Smooth muscle cell (in vitro differentiated cells): ENCODE results near the gene PIAS4. TPM values are rescaled to one million over a fixed set of nuclear protein-coding genes. Genes with fewer than 3 reads are reported as not detected.

ENCODE experiments used
- DNase-seq: peaks from one replicate; lab custom pipeline; 2025; ENCODE audit not compliant: unreplicated experiment; lab: John Stamatoyannopoulos, UW
- H2AFZ ChIP-seq: fragments of 200-600 bp; sonication (generic); 2 replicates; pipeline ENCODE4 v1.6.0; 2016; ENCODE audit warnings: antibody characterized with exemption, low read depth, mild to moderate bottlenecking
- H3F3A ChIP-seq: fragments of 200-600 bp; sonication (generic); 2 replicates; pipeline ENCODE4 v1.6.0; 2017; ENCODE audit warnings: antibody characterized with exemption, low read depth
- H3K27ac ChIP-seq: fragments of 200-600 bp; sonication (generic); 2 replicates; pipeline ENCODE4 v1.5.1; 2016; ENCODE audit warnings: low read depth, mild to moderate bottlenecking
- H3K27me3 ChIP-seq: fragments of 200-600 bp; sonication (generic); 2 replicates; pipeline ENCODE4 v1.6.1; 2016; ENCODE audit warnings: low read depth, mild to moderate bottlenecking
- H3K36me3 ChIP-seq: fragments of 200-600 bp; sonication (generic); 2 replicates; pipeline ENCODE4 v1.5.1; 2016; ENCODE audit warnings: low read depth
- H3K4me1 ChIP-seq: fragments of 200-600 bp; sonication (generic); 2 replicates; pipeline ENCODE4 v1.5.1; 2016; ENCODE audit warnings: low read depth
- H3K4me2 ChIP-seq: fragments of 200-600 bp; sonication (generic); 2 replicates; pipeline ENCODE4 v1.6.0; 2016; ENCODE audit warnings: mild to moderate bottlenecking
- H3K4me3 ChIP-seq: fragments of 200-600 bp; sonication (generic); 2 replicates; pipeline ENCODE4 v1.5.1; 2016; ENCODE audit warnings: mild to moderate bottlenecking
- H3K79me2 ChIP-seq: fragments of 200-600 bp; sonication (generic); 2 replicates; pipeline ENCODE4 v1.6.0; 2016; ENCODE audit warnings: low read depth, mild to moderate bottlenecking
- H3K9ac ChIP-seq: fragments of 200-600 bp; sonication (generic); 2 replicates; pipeline ENCODE4 v1.6.0; 2016; ENCODE audit warnings: low read depth
- H3K9me3 ChIP-seq: fragments of 200-600 bp; sonication (generic); replicated peaks from 2 replicates; pipeline ENCODE4 v1.5.1; 2016; ENCODE audit warnings: low read depth
- H4K20me1 ChIP-seq: fragments of 200-600 bp; sonication (generic); 2 replicates; pipeline ENCODE4 v1.6.0; 2016; ENCODE audit warnings: low read depth
- CTCF ChIP-seq: fragments of 200-600 bp; sonication (generic); IDR thresholded peaks from 2 replicates; pipeline ENCODE4 v1.5.1; 2017; ENCODE audit warnings: borderline replicate concordance, mild to moderate bottlenecking, antibody characterized with exemption; ENCODE audit not compliant: insufficient read depth, poor library complexity, severe bottlenecking
- WGBS: methylation state at CpG from one replicate; pipeline ENCODE4 v1.1.7; 2016; ENCODE audit warnings: low lambda C conversion rate; 5-methylcytosine and 5-hydroxymethylcytosine counted together
- polyA plus RNA-seq: library from polyadenylated mRNA; unstranded; fragments of >200 nt; fragmentation: Nextera tagmentation; extraction: Ambion mirVana; gene quantifications from 2 replicates; pipeline ENCODE4 v1.2.1, GENCODE V29; 2016
- total RNA-seq: library from RNA; depleted of rRNA; stranded (reverse); fragments of >200 nt; gene quantifications from 2 replicates; pipeline ENCODE4 v1.2.3, GENCODE V29; 2014

Gene PIAS4
- total and polyA plus RNA-seq, 2 experiments from 2014 or later: 8.1 to 17.3 TPM

- Histone ChIP-seq H4K20me1 (peaks cover 96% of the 10 kb centered on the region), H3K4me2 (peak overlapping the region; percentile 58), H3F3A (peaks cover 5% of the 10 kb centered on the region), H3K27ac (peak overlapping the region; percentile 95), H3K4me1 (no peaks in the 10 kb centered on the region), H3K27me3 (no peaks in the 10 kb centered on the region), H2AFZ (no peak overlapping the region), H3K9ac (peak overlapping the region; percentile 74), H3K36me3 (no peaks in the 10 kb centered on the region), H3K4me3 (no peak overlapping the region), H3K9me3 (no peaks in the 10 kb centered on the region), H3K79me2 (peaks cover 87% of the 10 kb centered on the region)
- DNase-seq: no peak
- TF ChIP-seq CTCF: no peak
- WGBS: 73% methylated on average over 21 of the region's 27 CpGs
Measured at GRCh38 chr19:4052114-4052992, 44.8 kb downstream of the PIAS4 start.

- WGBS: 33% methylated on average over 13 of the region's 13 CpGs
- no peak for DNase-seq
- no peak overlapping the region for H2AFZ ChIP-seq
- no peaks in the 10 kb centered on the region for H3K4me1 ChIP-seq
- no peaks in the 10 kb centered on the region for H3K36me3 ChIP-seq
- no peak for TF ChIP-seq CTCF
- peak overlapping the region; percentile 58 for H3K4me2 ChIP-seq
- peaks cover 7% of the 10 kb centered on the region for H3F3A ChIP-seq
- peak overlapping the region; percentile 18 for H3K9ac ChIP-seq
- peaks cover 97% of the 10 kb centered on the region for H4K20me1 ChIP-seq
- no peak overlapping the region for H3K4me3 ChIP-seq
- H3K27ac ChIP-seq: peak overlapping the region; percentile 95
- H3K79me2 ChIP-seq: peaks cover 89% of the 10 kb centered on the region
- no peaks in the 10 kb centered on the region for H3K27me3 ChIP-seq
- H3K9me3 ChIP-seq: no peaks in the 10 kb centered on the region
Measured at GRCh38 chr19:4052993-4053422, 45.5 kb downstream of the PIAS4 start.

- Histone ChIP-seq H2AFZ (no peak overlapping the region), H3K4me3 (no peak overlapping the region), H3K9me3 (no peaks in the 10 kb centered on the region), H4K20me1 (peaks cover 97% of the 10 kb centered on the region), H3K27ac (no peak overlapping the region), H3K27me3 (no peaks in the 10 kb centered on the region), H3K36me3 (no peaks in the 10 kb centered on the region), H3K79me2 (peaks cover 89% of the 10 kb centered on the region), H3K4me2 (peak overlapping the region; percentile 58), H3F3A (peaks cover 10% of the 10 kb centered on the region), H3K4me1 (peaks cover under 1% of the 10 kb centered on the region), H3K9ac (no peak overlapping the region)
- DNase-seq: no peak
- TF ChIP-seq CTCF: no peak
- 93% methylated on average over 50 of the region's 82 CpGs for WGBS
Measured at GRCh38 chr19:4053423-4054324, 46.1 kb downstream of the PIAS4 start.
